ENCODE data around the gene RPL39L.
"Not testable (repeated sequence)": the region's sequence is repeated elsewhere in the genome, so short reads cannot be mapped to it uniquely, and the experiment has no call there.

Gene RPL39L

GRCh38 chr3:187172929-187173328 lies 33.6 kb upstream of the RPL39L start:
- no peak overlapping the region for H3K9ac ChIP-seq (ENCODE audit: low read length)
- H2BK12ac ChIP-seq (ENCODE audit: low read length in 2 of 2), result no peak overlapping the region
- no peak overlapping the region for H2BK15ac ChIP-seq (ENCODE audit: low read depth, poor library complexity, severe bottlenecking)
- no peak overlapping the region for H3K14ac ChIP-seq (ENCODE audit: low read length in 2 of 2)
- no peak overlapping the region for H3K4ac ChIP-seq (ENCODE audit: low read depth in 1 of 2, low read length in 2 of 2)
- no peaks in the 10 kb centered on the region for H3K4me1 ChIP-seq (ENCODE audit: control insufficient read depth, insufficient read depth, low read depth, low read length)
- H2AFZ ChIP-seq (ENCODE audit: low read depth, low read length), result no peak overlapping the region
- no peak overlapping the region for H3K4me3 ChIP-seq (ENCODE audit: insufficient read depth in 1 of 2, low read depth in 1 of 2, low read length in 2 of 2)
- H3K4me2 ChIP-seq (ENCODE audit: low read length, poor library complexity, severe bottlenecking), result no peak overlapping the region
- no peaks in the 10 kb centered on the region for H3K27me3 ChIP-seq (ENCODE audit: control insufficient read depth in 1 of 2, insufficient read depth in 1 of 2, low read length in 2 of 2)
- 85% methylated on average over 2 of the region's 2 CpGs for WGBS
- no peak for DNase-seq
- no peak overlapping the region for H3K23ac ChIP-seq (ENCODE audit: low read length in 2 of 2)
- H3K36me3 ChIP-seq (ENCODE audit: control insufficient read depth in 1 of 2, insufficient read depth in 2 of 2, low read depth in 1 of 2, low read length in 2 of 2), result no peaks in the 10 kb centered on the region
- H3K18ac ChIP-seq (ENCODE audit: low read depth in 1 of 2, low read length in 2 of 2), result no peak overlapping the region
- H3K79me1 ChIP-seq (replicated peaks; ENCODE audit: low read length, poor library complexity, severe bottlenecking), result no peaks in the 10 kb centered on the region
- H3K9me3 ChIP-seq (ENCODE audit: control insufficient read depth, low read length), result no peaks in the 10 kb centered on the region
- no peak overlapping the region for H2BK120ac ChIP-seq (ENCODE audit: low read depth, low read length)
- no peak overlapping the region for H4K8ac ChIP-seq (ENCODE audit: low read length)
- no peak overlapping the region for H4K91ac ChIP-seq (ENCODE audit: low read length)
- no peak overlapping the region for H2AK5ac ChIP-seq (ENCODE audit: low read length, severe bottlenecking)
- no peak overlapping the region for H2BK5ac ChIP-seq (ENCODE audit: low read depth, low read length, poor library complexity, severe bottlenecking)
- H3K27ac ChIP-seq (ENCODE audit: low read length, poor library complexity, severe bottlenecking), result no peak overlapping the region

GRCh38 chr3:187170911-187171310 lies 31.6 kb upstream of the RPL39L start:
- H3K4me2 ChIP-seq (ENCODE audit: low read length, poor library complexity, severe bottlenecking); H3K27me3 ChIP-seq (ENCODE audit: control insufficient read depth in 1 of 2, insufficient read depth in 1 of 2, low read length in 2 of 2); H3K27ac ChIP-seq (ENCODE audit: low read length, poor library complexity, severe bottlenecking); H3K4ac ChIP-seq (ENCODE audit: low read depth in 1 of 2, low read length in 2 of 2); H3K36me3 ChIP-seq (ENCODE audit: control insufficient read depth in 1 of 2, insufficient read depth in 2 of 2, low read depth in 1 of 2, low read length in 2 of 2); H3K4me3 ChIP-seq (ENCODE audit: insufficient read depth in 1 of 2, low read depth in 1 of 2, low read length in 2 of 2); H3K79me1 ChIP-seq (replicated peaks; ENCODE audit: low read length, poor library complexity, severe bottlenecking); H3K18ac ChIP-seq (ENCODE audit: low read depth in 1 of 2, low read length in 2 of 2); H4K91ac ChIP-seq (ENCODE audit: low read length); H2BK15ac ChIP-seq (ENCODE audit: low read depth, poor library complexity, severe bottlenecking); H2AK5ac ChIP-seq (ENCODE audit: low read length, severe bottlenecking); H3K23ac ChIP-seq (ENCODE audit: low read length in 2 of 2); H3K9ac ChIP-seq (ENCODE audit: low read length); H2BK120ac ChIP-seq (ENCODE audit: low read depth, low read length); DNase-seq; H2BK12ac ChIP-seq (ENCODE audit: low read length in 2 of 2); H2AFZ ChIP-seq (ENCODE audit: low read depth, low read length); H2BK5ac ChIP-seq (ENCODE audit: low read depth, low read length, poor library complexity, severe bottlenecking); H3K4me1 ChIP-seq (ENCODE audit: control insufficient read depth, insufficient read depth, low read depth, low read length); H3K14ac ChIP-seq (ENCODE audit: low read length in 2 of 2); H3K9me3 ChIP-seq (ENCODE audit: control insufficient read depth, low read length); H4K8ac ChIP-seq (ENCODE audit: low read length): not testable (repeated sequence)
- 80% methylated on average over 2 of the region's 5 CpGs for WGBS

GRCh38 chr3:187169231-187169960 lies 30.1 kb upstream of the RPL39L start:
- no peak overlapping the region for H2BK12ac ChIP-seq (ENCODE audit: low read length in 2 of 2)
- 100% methylated on average over 1 of the region's 2 CpGs for whole genome bisulfite sequencing
- no peak overlapping the region for H3K9ac ChIP-seq (ENCODE audit: low read length)
- no peak overlapping the region for H4K8ac ChIP-seq (ENCODE audit: low read length)
- no peak overlapping the region for H3K23ac ChIP-seq (ENCODE audit: low read length in 2 of 2)
- H2BK120ac ChIP-seq (ENCODE audit: low read depth, low read length), result no peak overlapping the region
- no peaks in the 10 kb centered on the region for H3K36me3 ChIP-seq (ENCODE audit: control insufficient read depth in 1 of 2, insufficient read depth in 2 of 2, low read depth in 1 of 2, low read length in 2 of 2)
- H2BK5ac ChIP-seq (ENCODE audit: low read depth, low read length, poor library complexity, severe bottlenecking), result no peak overlapping the region
- DNase-seq, result no peak
- H3K9me3 ChIP-seq (ENCODE audit: control insufficient read depth, low read length), result no peaks in the 10 kb centered on the region
- no peak overlapping the region for H3K4ac ChIP-seq (ENCODE audit: low read depth in 1 of 2, low read length in 2 of 2)
- H3K79me1 ChIP-seq (replicated peaks; ENCODE audit: low read length, poor library complexity, severe bottlenecking), result no peaks in the 10 kb centered on the region
- H3K4me3 ChIP-seq (ENCODE audit: insufficient read depth in 1 of 2, low read depth in 1 of 2, low read length in 2 of 2), result no peak overlapping the region
- H3K14ac ChIP-seq (ENCODE audit: low read length in 2 of 2), result no peak overlapping the region
- H2BK15ac ChIP-seq (ENCODE audit: low read depth, poor library complexity, severe bottlenecking), result no peak overlapping the region
- H2AFZ ChIP-seq (ENCODE audit: low read depth, low read length), result no peak overlapping the region
- H4K91ac ChIP-seq (ENCODE audit: low read length), result no peak overlapping the region
- H2AK5ac ChIP-seq (ENCODE audit: low read length, severe bottlenecking), result peak overlapping the region; percentile 80
- H3K4me1 ChIP-seq (ENCODE audit: control insufficient read depth, insufficient read depth, low read depth, low read length), result no peaks in the 10 kb centered on the region
- no peak overlapping the region for H3K18ac ChIP-seq (ENCODE audit: low read depth in 1 of 2, low read length in 2 of 2)
- no peak overlapping the region for H3K4me2 ChIP-seq (ENCODE audit: low read length, poor library complexity, severe bottlenecking)
- no peaks in the 10 kb centered on the region for H3K27me3 ChIP-seq (ENCODE audit: control insufficient read depth in 1 of 2, insufficient read depth in 1 of 2, low read length in 2 of 2)
- no peak overlapping the region for H3K27ac ChIP-seq (ENCODE audit: low read length, poor library complexity, severe bottlenecking)

GRCh38 chr3:187167777-187168176 lies 28.5 kb upstream of the RPL39L start:
- H2AK5ac ChIP-seq (ENCODE audit: low read length, severe bottlenecking), result no peak overlapping the region
- no peak overlapping the region for H3K14ac ChIP-seq (ENCODE audit: low read length in 2 of 2)
- no peak overlapping the region for H4K91ac ChIP-seq (ENCODE audit: low read length)
- no peak for DNase-seq
- 90% methylated on average over 3 of the region's 5 CpGs for WGBS
- no peak overlapping the region for H2BK15ac ChIP-seq (ENCODE audit: low read depth, poor library complexity, severe bottlenecking)
- H3K4me2 ChIP-seq (ENCODE audit: low read length, poor library complexity, severe bottlenecking), result no peak overlapping the region
- H3K9ac ChIP-seq (ENCODE audit: low read length), result no peak overlapping the region
- H3K4me3 ChIP-seq (ENCODE audit: insufficient read depth in 1 of 2, low read depth in 1 of 2, low read length in 2 of 2), result no peak overlapping the region
- no peaks in the 10 kb centered on the region for H3K36me3 ChIP-seq (ENCODE audit: control insufficient read depth in 1 of 2, insufficient read depth in 2 of 2, low read depth in 1 of 2, low read length in 2 of 2)
- H2BK5ac ChIP-seq (ENCODE audit: low read depth, low read length, poor library complexity, severe bottlenecking), result no peak overlapping the region
- peaks cover 0 to under 1% of the 10 kb centered on the region in 2 experiments for H3K27me3 ChIP-seq (ENCODE audit: control insufficient read depth in 1 of 2, insufficient read depth in 1 of 2, low read length in 2 of 2)
- no peaks in the 10 kb centered on the region for H3K9me3 ChIP-seq (ENCODE audit: control insufficient read depth, low read length)
- H4K8ac ChIP-seq (ENCODE audit: low read length), result no peak overlapping the region
- no peaks in the 10 kb centered on the region for H3K79me1 ChIP-seq (replicated peaks; ENCODE audit: low read length, poor library complexity, severe bottlenecking)
- no peak overlapping the region for H3K4ac ChIP-seq (ENCODE audit: low read depth in 1 of 2, low read length in 2 of 2)
- H2BK120ac ChIP-seq (ENCODE audit: low read depth, low read length), result no peak overlapping the region
- no peak overlapping the region for H3K27ac ChIP-seq (ENCODE audit: low read length, poor library complexity, severe bottlenecking)
- H3K18ac ChIP-seq (ENCODE audit: low read depth in 1 of 2, low read length in 2 of 2), result no peak overlapping the region
- H2BK12ac ChIP-seq (ENCODE audit: low read length in 2 of 2), result no peak overlapping the region
- no peak overlapping the region for H3K23ac ChIP-seq (ENCODE audit: low read length in 2 of 2)
- H3K4me1 ChIP-seq (ENCODE audit: control insufficient read depth, insufficient read depth, low read depth, low read length), result no peaks in the 10 kb centered on the region
- no peak overlapping the region for H2AFZ ChIP-seq (ENCODE audit: low read depth, low read length)

Data from mesenchymal stem cell (in vitro differentiated cells and primary cell).